H1 (cell line): ENCODE measurements around the gene B4GAT1. TPM values are rescaled to one million over a fixed set of nuclear protein-coding genes. Genes with fewer than 3 reads are reported as not detected.

Source experiments
- CTCF ChIA-PET: fragments of 300-600 bp; sonication (Branson Sonifier 250); formaldehyde crosslinking; loops from one replicate; lab custom pipeline; 2021; ENCODE audit not compliant: partially characterized antibody; lab: Charles Lee
- POLR2A ChIA-PET: fragments of 300-600 bp; sonication (Branson Sonifier 250); formaldehyde crosslinking; loops from one replicate; lab custom pipeline; 2021; ENCODE audit warnings: inconsistent platforms; ENCODE audit not compliant: partially characterized antibody; lab: Charles Lee
- DNase-seq, 2 experiments: peaks; one replicate each; pipeline versions ENCODE4 v3.0.0 to v3.0.0-alpha.2; 2010 to 2022; ENCODE audit warnings: low spot score in 2 of 2, low read depth in 1 of 2, mixed read lengths in 1 of 2
- FAIRE-seq: peaks from 2 replicates; lab custom pipeline; 2011; peaks lifted over from hg19 to GRCh38; lab: Jason Lieb, UNC
- H2AFZ ChIP-seq: 2 replicates; pipeline ENCODE4 v1.8.1; 2012; ENCODE audit warnings: low read length, inconsistent platforms
- H2AK5ac ChIP-seq: 2 replicates; pipeline ENCODE4 v1.6.1; 2013; ENCODE audit warnings: low read depth, low read length
- H2BK120ac ChIP-seq: replicated peaks from 2 replicates; pipeline ENCODE3; 2013; ENCODE audit warnings: low read depth, low read length, inconsistent platforms
- H2BK12ac ChIP-seq: 2 replicates; pipeline ENCODE4 v1.6.1; 2013; ENCODE audit warnings: low read depth, low read length
- H2BK15ac ChIP-seq: 2 replicates; pipeline ENCODE4 v1.6.1; 2013; ENCODE audit warnings: low read length
- H2BK20ac ChIP-seq: 2 replicates; pipeline ENCODE4 v1.6.1; 2013; ENCODE audit warnings: low read length
- H2BK5ac ChIP-seq: 2 replicates; pipeline ENCODE4 v1.6.1; 2013; ENCODE audit warnings: low read depth, low read length
- H3K14ac ChIP-seq: 2 replicates; pipeline ENCODE4 v1.6.1; 2013; ENCODE audit warnings: inconsistent platforms; ENCODE audit not compliant: insufficient read length
- H3K18ac ChIP-seq: 2 replicates; pipeline ENCODE4 v1.6.1; 2013; ENCODE audit warnings: low read length; ENCODE audit errors: extremely low read depth
- H3K23ac ChIP-seq: 2 replicates; pipeline ENCODE4 v1.6.1; 2013; ENCODE audit warnings: inconsistent platforms; ENCODE audit not compliant: insufficient read length
- H3K23me2 ChIP-seq: 2 replicates; pipeline ENCODE4 v1.6.1; 2013; ENCODE audit warnings: low read depth, low read length
- H3K27ac ChIP-seq: 2 replicates; pipeline ENCODE4 v1.6.1; 2011; ENCODE audit warnings: low read depth, low read length, inconsistent platforms
- H3K27me3 ChIP-seq, 4 experiments: replicated peaks in 1 of 4; 1 replicate in 1 of 4; 2 replicates in 3 of 4; pipeline versions ENCODE4 v1.6.1 to v1.8.1; 2011 to 2013; ENCODE audit warnings: low read length in 3 of 4, mild to moderate bottlenecking in 3 of 4, inconsistent platforms in 2 of 4, mixed read lengths in 2 of 4, moderate library complexity in 1 of 4; ENCODE audit not compliant: control insufficient read depth in 3 of 4, insufficient read depth in 3 of 4; ENCODE audit errors: extremely low read depth in 1 of 4
- H3K36me3 ChIP-seq, 4 experiments: 2 replicates each; pipeline versions ENCODE4 v1.6.1 to v1.8.1; 2011 to 2013; ENCODE audit warnings: mild to moderate bottlenecking in 4 of 4, low read length in 3 of 4, moderate library complexity in 2 of 4, control low read depth in 1 of 4, inconsistent platforms in 1 of 4; ENCODE audit not compliant: insufficient read depth in 4 of 4, control insufficient read depth in 2 of 4
- H3K4ac ChIP-seq: replicated peaks from 2 replicates; pipeline ENCODE3; 2013; ENCODE audit warnings: low read length, low read depth, mixed read lengths, inconsistent platforms; ENCODE audit not compliant: insufficient read length
- H3K4me1 ChIP-seq, 4 experiments: replicated peaks in 1 of 4; 1 replicate in 1 of 4; 2 replicates in 3 of 4; pipeline versions ENCODE4 v1.6.1 to v1.8.1; 2011 to 2013; ENCODE audit warnings: low read length in 3 of 4, inconsistent platforms in 2 of 4, mixed read lengths in 1 of 4; ENCODE audit not compliant: insufficient read depth in 4 of 4, control insufficient read depth in 3 of 4
- H3K4me2 ChIP-seq, 2 experiments: 2 replicates each; pipeline versions ENCODE4 v1.6.1 to v1.8.1; 2011 to 2013; ENCODE audit warnings: low read depth in 2 of 2, low read length in 2 of 2, control low read depth in 1 of 2, inconsistent platforms in 1 of 2, mild to moderate bottlenecking in 1 of 2; ENCODE audit not compliant: insufficient read depth in 1 of 2
- H3K4me3 ChIP-seq, 4 experiments: fragments of 200-600, 300-600 bp in 1 of 4; sonication (generic), shearing (Covaris generic), sonication (Bioruptor Twin) in 1 of 4; 2 replicates each; pipeline versions ENCODE4 v1.5.1 to v1.8.1; 2011 to 2016; ENCODE audit warnings: low read length in 4 of 4, low read depth in 3 of 4, control low read depth in 2 of 4, inconsistent platforms in 2 of 4, mild to moderate bottlenecking in 2 of 4, mixed read lengths in 1 of 4, moderate library complexity in 1 of 4; ENCODE audit not compliant: insufficient read depth in 2 of 4; ENCODE audit errors: extremely low read depth in 1 of 4
- H3K56ac ChIP-seq: replicated peaks from 2 replicates; pipeline ENCODE3; 2013; ENCODE audit warnings: low read depth, mild to moderate bottlenecking, mixed read lengths, low read length, inconsistent platforms; ENCODE audit not compliant: insufficient read length
- H3K79me1 ChIP-seq: 2 replicates; pipeline ENCODE4 v1.6.1; 2013; ENCODE audit warnings: low read depth, low read length, control low read depth
- H3K79me2 ChIP-seq, 2 experiments: 2 replicates each; pipeline versions ENCODE4 v1.6.1 to v1.8.1; 2012 to 2013; ENCODE audit warnings: low read length in 2 of 2, mild to moderate bottlenecking in 2 of 2, inconsistent platforms in 1 of 2; ENCODE audit not compliant: insufficient read depth in 2 of 2, control insufficient read depth in 1 of 2
- H3K9ac ChIP-seq, 4 experiments: replicated peaks in 1 of 4; 1 replicate in 1 of 4; 2 replicates in 3 of 4; pipeline versions ENCODE4 v1.6.1 to v1.8.1; 2011 to 2013; ENCODE audit warnings: low read depth in 3 of 4, low read length in 3 of 4, control low read depth in 2 of 4, mild to moderate bottlenecking in 2 of 4, moderate library complexity in 2 of 4, inconsistent platforms in 1 of 4; ENCODE audit errors: extremely low read depth in 1 of 4
- H3K9me3 ChIP-seq, 2 experiments: 2 replicates each; pipeline versions ENCODE4 v1.6.1 to v1.8.1; 2012 to 2013; ENCODE audit warnings: mild to moderate bottlenecking in 2 of 2, moderate library complexity in 2 of 2, control low read depth in 1 of 2, inconsistent platforms in 1 of 2, low read depth in 1 of 2, low read length in 1 of 2, mixed read lengths in 1 of 2; ENCODE audit not compliant: insufficient read depth in 2 of 2
- H4K20me1 ChIP-seq, 2 experiments: replicated peaks in 1 of 2; 2 replicates each; pipeline versions ENCODE3 to v1.8.1; 2011 to 2013; ENCODE audit warnings: inconsistent platforms in 2 of 2, low read length in 2 of 2, mild to moderate bottlenecking in 1 of 2; ENCODE audit not compliant: insufficient read depth in 2 of 2, control insufficient read depth in 1 of 2
- H4K5ac ChIP-seq: 2 replicates; pipeline ENCODE4 v1.6.1; 2013; ENCODE audit warnings: low read length, low read depth, mixed read lengths, inconsistent platforms; ENCODE audit not compliant: insufficient read length
- H4K8ac ChIP-seq: 2 replicates; pipeline ENCODE4 v1.8.0; 2013; ENCODE audit warnings: mild to moderate bottlenecking, moderate library complexity, low read length, inconsistent platforms; ENCODE audit not compliant: insufficient read depth; ENCODE audit errors: extremely low read depth
- H4K91ac ChIP-seq: replicated peaks from 2 replicates; pipeline ENCODE3; 2013; ENCODE audit warnings: low read length, mixed read lengths, inconsistent platforms; ENCODE audit not compliant: insufficient read length
- ASH2L ChIP-seq: fragments of 200-600, 300-600 bp; sonication (generic); IDR thresholded peaks from one replicate; pipeline ENCODE4 v1.7.1; 2017; ENCODE audit warnings: low read length
- TAF1 ChIP-seq: IDR thresholded peaks from 2 replicates; pipeline ENCODE4 v1.6.1; 2011; ENCODE audit warnings: mild to moderate bottlenecking, low read depth, low read length
- WGBS, 2 experiments: shearing (Covaris generic) in 1 of 2; methylation state at CpG; one replicate each; pipeline versions ENCODE4 v1.1.6 to v1.1.7; 2013 to 2015; ENCODE audit warnings: low lambda C conversion rate in 2 of 2, mixed read lengths in 2 of 2, inconsistent platforms in 1 of 2, low coverage in 1 of 2, missing lambda C conversion rate in 1 of 2; ENCODE audit not compliant: insufficient replicate concordance in 2 of 2, insufficient coverage in 1 of 2, insufficient read length in 1 of 2; ENCODE audit errors: extremely low coverage in 1 of 2, missing lambda C conversion rate in 1 of 2; 5-methylcytosine and 5-hydroxymethylcytosine counted together
- polyA plus RNA-seq, 7 experiments: library from polyadenylated mRNA; depleted of rRNA in 3 of 7; stranded (reverse) in 5 of 7; unstranded in 2 of 7; fragments of >200 nt in 5 of 7; fragments of 200-250 nt in 2 of 7; gene quantifications; 1 replicate in 5 of 7; 2 replicates in 1 of 7; 4 replicates in 1 of 7; pipeline versions ENCODE4 v1.2.1 to v1.2.3, GENCODE V29; 2011 to 2013; ENCODE audit warnings: missing spikeins in 2 of 7, mixed read lengths in 2 of 7
- total RNA-seq: library from RNA; stranded (reverse); fragmentation: NEBNext Ultra II Directional; extraction: Animal tissue kit (Norgen Biotek cat#: 25700); gene quantifications from 2 replicates; pipeline ENCODE4 v1.2.1, GENCODE V29; 2021

Gene B4GAT1
- total and polyA plus RNA-seq, 2 of the 8 experiments (the other 6 are each of a cell fraction or from before 2014, with no cell fraction given), result 22.2 to 27.8 TPM

DNA sequence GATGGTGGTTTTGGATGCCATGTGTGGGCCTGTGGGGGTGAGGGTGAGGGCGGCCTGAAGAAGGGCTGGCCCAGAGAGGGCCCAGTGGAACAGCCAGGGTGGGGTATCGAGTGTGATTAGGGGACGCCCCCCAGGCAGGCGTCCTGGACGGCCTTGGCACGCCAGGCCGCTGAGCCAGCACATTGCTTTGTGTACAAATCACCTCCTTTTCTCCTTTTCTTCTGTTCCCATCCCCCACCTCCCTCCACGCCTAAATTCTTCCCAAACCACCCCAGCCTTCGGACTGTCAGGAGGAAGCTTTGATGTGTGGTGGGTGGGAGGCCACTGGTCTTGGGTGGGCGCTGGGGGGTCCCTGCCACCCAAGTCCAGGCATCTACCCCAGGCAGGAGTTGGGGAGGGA, 22.8 kb downstream of the B4GAT1 start:
- H3K23me2 ChIP-seq, result peaks cover 3% of the 10 kb centered on the region; the same call in 1 of the 2 replicates
- H3K14ac ChIP-seq, result no peak overlapping the region
- ChIA-PET POLR2A (interaction anchor here (1.2 to 2.2 kb wide), 2 partner anchors 11 to 13 kb away, joined by 3 to 6 read pairs; no protein-coding TSS in a partner anchor), CTCF (interaction anchor here (1.2 to 4.0 kb wide), 3 partner anchors 12 to 39 kb away, joined by 3 to 73 read pairs (median 6); no protein-coding TSS in a partner anchor)
- no peak overlapping the region; the same call in 1 of the 2 replicates for H3K18ac ChIP-seq
- no peak for FAIRE-seq
- 0 out of 2 replicates have a peak overlapping the region, but pooled peaks have one; percentile 5 for H2BK12ac ChIP-seq
- no peak overlapping the region for H2BK120ac ChIP-seq
- no peaks in the 10 kb centered on the region for H3K79me2 ChIP-seq
- H3K4me2 ChIP-seq, result no peak overlapping the region
- H3K23ac ChIP-seq, result no peak overlapping the region
- no peak overlapping the region; the same call in 1 of the 2 replicates for H2BK20ac ChIP-seq
- 79% methylated on average over 9 of the region's 10 CpGs; no CpG with 5 or more reads in 1 of the 2 experiments for WGBS, 2 experiments
- no peak for DNase-seq
- H3K4me3 ChIP-seq, result no peak overlapping the region
- no peak overlapping the region for H2AK5ac ChIP-seq
- H4K8ac ChIP-seq, result peak overlapping the region; percentile 75
- H3K9me3 ChIP-seq, result no peaks in the 10 kb centered on the region
- H3K56ac ChIP-seq, result no peak overlapping the region
- no peak overlapping the region for H3K4ac ChIP-seq
- no peak overlapping the region for H3K27ac ChIP-seq
- TF ChIP-seq TAF1 (no peak), ASH2L (peak; percentile 37)
- TF ChIP-seq, all 59 proteins: peak for 1
- Histone ChIP-seq H3K79me1 (no peaks in the 10 kb centered on the region), H4K5ac (no peak overlapping the region), H3K27me3 (peaks cover 0 to 7% (median 6%) of the 10 kb centered on the region in 4 experiments; a peak in 3 of 7 replicates), H3K9ac (no peak overlapping the region; a peak in 1 of 7 replicates), H4K91ac (peak overlapping the region; percentile 41), H4K20me1 (no peaks in the 10 kb centered on the region), H3K36me3 (no peaks in the 10 kb centered on the region), H3K4me1 (peaks cover 5 to 13% (median 8%) of the 10 kb centered on the region in 4 experiments; a peak in 6 of 7 replicates), H2AFZ (no peak overlapping the region), H2BK5ac (peak overlapping the region; percentile 76), H2BK15ac (peak overlapping the region; percentile 12; the same call in 1 of the 2 replicates)
